ENCODE results near the gene PLXNA2. TPM values are rescaled to one million over a fixed set of nuclear protein-coding genes. Genes with fewer than 3 reads are reported as not detected.
A peak's percentile ranks its signal among the peaks of the same experiment; 100 is the strongest.

The PLXNA2 gene
- total RNA-seq, 1 donor from 2014 or later, result 17.7 TPM

DNA sequence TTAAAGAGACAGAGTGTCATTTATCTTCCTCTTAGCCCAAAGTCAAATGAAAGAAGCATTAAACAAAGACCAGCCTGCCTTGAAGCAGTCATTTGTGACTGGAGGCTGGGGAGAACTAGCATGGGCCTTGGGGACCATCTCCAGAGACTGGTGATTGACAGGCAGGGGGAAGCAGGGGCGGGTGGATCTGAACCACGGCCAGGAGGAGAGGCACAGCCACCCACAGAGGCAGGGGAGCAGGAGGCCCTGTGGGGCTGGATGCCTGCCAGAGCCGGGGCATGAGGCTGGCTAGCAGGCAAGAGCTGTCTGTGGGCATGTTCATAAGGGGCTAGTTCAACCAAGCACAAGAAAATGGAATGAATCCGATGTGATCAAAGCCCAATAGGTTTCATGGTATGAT lies 73.9 kb downstream of the PLXNA2 start:
- Histone ChIP-seq H4K20me1 (ENCODE audit: insufficient read depth, low read length) (no peaks in the 10 kb centered on the region), H3K9me3 (ENCODE audit: insufficient read depth, low read depth, low read length) (no peaks in the 10 kb centered on the region), H3K27ac (ENCODE audit: low read depth, low read length) (no peak overlapping the region), H3K4me3 (ENCODE audit: insufficient read depth, low read depth, low read length) (no peak overlapping the region), H2AFZ (ENCODE audit: low read depth, low read length) (no peak overlapping the region), H3K79me2 (ENCODE audit: insufficient read depth, low read length) (no peaks in the 10 kb centered on the region), H3K36me3 (ENCODE audit: insufficient read depth, low read length) (no peaks in the 10 kb centered on the region), H3K9ac (ENCODE audit: low read length) (no peak overlapping the region), H3K4me1 (ENCODE audit: insufficient read depth, low read length) (peaks cover 20% of the 10 kb centered on the region), H3K27me3 (ENCODE audit: insufficient read depth, low read length) (no peaks in the 10 kb centered on the region), H3K4me2 (ENCODE audit: low read length) (no peak overlapping the region)
- peaks cover 2% of the 10 kb centered on the region for H3K36me3 Mint-ChIP-seq (ENCODE audit: low read depth, unreplicated experiment)
- H3K27me3 Mint-ChIP-seq (ENCODE audit: low read depth, unreplicated experiment), result peaks cover 19% of the 10 kb centered on the region
- no peak for DNase-seq (ENCODE audit: low read depth)
- H3K9me3 Mint-ChIP-seq (ENCODE audit: unreplicated experiment), result no peaks in the 10 kb centered on the region
- peaks cover 41% of the 10 kb centered on the region for H3K4me1 Mint-ChIP-seq (ENCODE audit: low read depth, unreplicated experiment)
- TF ChIP-seq EZH2 (IDR thresholded peaks at IDR 0.05; ENCODE audit: insufficient read depth, low read length) (no peak), CTCF (IDR thresholded peaks at IDR 0.05; ENCODE audit: insufficient read depth, low read depth, low read length) (no peak)
- no peak overlapping the region for H3K27ac Mint-ChIP-seq (ENCODE audit: unreplicated experiment)
- H3K4me3 Mint-ChIP-seq (ENCODE audit: unreplicated experiment), result peak overlapping the region; percentile 47
- no peak for FAIRE-seq

- Histone ChIP-seq H3K36me3 (ENCODE audit: insufficient read depth, low read length) (no peaks in the 10 kb centered on the region), H3K4me3 (ENCODE audit: insufficient read depth, low read depth, low read length) (no peak overlapping the region), H3K27ac (ENCODE audit: low read depth, low read length) (no peak overlapping the region), H2AFZ (ENCODE audit: low read depth, low read length) (no peak overlapping the region), H3K9ac (ENCODE audit: low read length) (no peak overlapping the region), H3K4me1 (ENCODE audit: insufficient read depth, low read length) (peaks cover 10% of the 10 kb centered on the region), H3K4me2 (ENCODE audit: low read length) (no peak overlapping the region), H3K79me2 (ENCODE audit: insufficient read depth, low read length) (no peaks in the 10 kb centered on the region), H4K20me1 (ENCODE audit: insufficient read depth, low read length) (no peaks in the 10 kb centered on the region), H3K9me3 (ENCODE audit: insufficient read depth, low read depth, low read length) (no peaks in the 10 kb centered on the region), H3K27me3 (ENCODE audit: insufficient read depth, low read length) (no peaks in the 10 kb centered on the region)
- DNase-seq (ENCODE audit: low read depth) (no peak), FAIRE-seq (no peak)
- Mint-ChIP-seq H3K9me3 (ENCODE audit: unreplicated experiment) (no peaks in the 10 kb centered on the region), H3K4me3 (ENCODE audit: unreplicated experiment) (peak overlapping the region; percentile 54), H3K36me3 (ENCODE audit: low read depth, unreplicated experiment) (peaks cover 4% of the 10 kb centered on the region), H3K27ac (ENCODE audit: unreplicated experiment) (peak overlapping the region; percentile 26), H3K4me1 (ENCODE audit: low read depth, unreplicated experiment) (peaks cover 33% of the 10 kb centered on the region), H3K27me3 (ENCODE audit: low read depth, unreplicated experiment) (peaks cover 26% of the 10 kb centered on the region)
- TF ChIP-seq EZH2 (IDR thresholded peaks at IDR 0.05; ENCODE audit: insufficient read depth, low read length), result no peak
These were observed 74.9 kb downstream of the PLXNA2 start for GRCh38 chr1:208169081-208169879.

DNA sequence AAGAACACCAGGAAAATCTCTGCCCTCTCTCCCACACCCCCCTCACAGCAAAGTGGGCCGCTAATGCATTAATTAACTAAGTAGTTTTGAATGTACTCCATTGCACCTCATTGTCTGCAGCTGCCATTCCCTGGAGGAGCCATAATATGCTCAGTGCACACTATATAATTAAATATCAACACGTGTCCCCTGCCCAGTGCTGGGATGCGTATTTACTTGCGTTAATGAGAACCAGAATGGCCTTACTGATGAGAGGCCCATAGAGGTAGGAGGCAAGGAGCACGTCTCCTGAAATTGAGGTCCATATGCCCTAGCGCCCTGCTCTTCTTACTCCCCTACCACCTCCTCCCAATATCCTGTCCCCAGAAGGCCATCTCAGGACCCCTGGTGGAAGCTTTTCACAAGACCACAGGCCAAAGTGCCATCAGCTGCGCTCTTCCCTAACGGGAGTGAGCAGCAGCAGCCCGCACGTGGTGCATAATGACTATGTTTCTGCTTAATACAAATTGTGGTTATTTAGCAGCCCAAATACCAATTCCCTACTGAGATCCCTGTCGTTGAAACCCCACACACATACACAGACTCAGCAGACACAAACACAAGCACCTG lies 76.8 kb downstream of the PLXNA2 start:
- Histone ChIP-seq H3K36me3 (ENCODE audit: insufficient read depth, low read length) (no peaks in the 10 kb centered on the region), H3K4me1 (ENCODE audit: insufficient read depth, low read length) (peaks cover 5% of the 10 kb centered on the region), H2AFZ (ENCODE audit: low read depth, low read length) (no peak overlapping the region), H3K4me3 (ENCODE audit: insufficient read depth, low read depth, low read length) (no peak overlapping the region), H3K79me2 (ENCODE audit: insufficient read depth, low read length) (no peaks in the 10 kb centered on the region), H3K9ac (ENCODE audit: low read length) (no peak overlapping the region), H3K9me3 (ENCODE audit: insufficient read depth, low read depth, low read length) (no peaks in the 10 kb centered on the region), H3K27ac (ENCODE audit: low read depth, low read length) (no peak overlapping the region), H3K27me3 (ENCODE audit: insufficient read depth, low read length) (no peaks in the 10 kb centered on the region), H3K4me2 (ENCODE audit: low read length) (no peak overlapping the region), H4K20me1 (ENCODE audit: insufficient read depth, low read length) (no peaks in the 10 kb centered on the region)
- H3K36me3 Mint-ChIP-seq (ENCODE audit: low read depth, unreplicated experiment), result peaks cover 4% of the 10 kb centered on the region
- H3K4me1 Mint-ChIP-seq (ENCODE audit: low read depth, unreplicated experiment), result peaks cover 22% of the 10 kb centered on the region
- TF ChIP-seq EZH2 (IDR thresholded peaks at IDR 0.05; ENCODE audit: insufficient read depth, low read length) (no peak), CTCF (IDR thresholded peaks at IDR 0.05; ENCODE audit: insufficient read depth, low read depth, low read length) (no peak)
- no peak overlapping the region for H3K4me3 Mint-ChIP-seq (ENCODE audit: unreplicated experiment)
- no peaks in the 10 kb centered on the region for H3K9me3 Mint-ChIP-seq (ENCODE audit: unreplicated experiment)
- FAIRE-seq, result no peak
- peaks cover 35% of the 10 kb centered on the region for H3K27me3 Mint-ChIP-seq (ENCODE audit: low read depth, unreplicated experiment)
- no peak for DNase-seq (ENCODE audit: low read depth)
- H3K27ac Mint-ChIP-seq (ENCODE audit: unreplicated experiment), result no peak overlapping the region

Data from astrocyte (in vitro differentiated cells and primary cell).